ENCODE data around the gene FLT4. TPM values are rescaled to one million over a fixed set of nuclear protein-coding genes. Genes with fewer than 3 reads are reported as not detected.

The FLT4 gene
- total RNA-seq, 4 donors from 2014 or later: 22.5 to 35.5 (median 25.1) TPM

GRCh38 chr5:180652771-180653170, 3.4 kb upstream of the FLT4 start:
- TF ChIP-seq CTCF (IDR thresholded peaks at IDR 0.05) (no peak), POLR2A (IDR thresholded peaks at IDR 0.05) (no peak)
- H3K9me3 ChIP-seq: no peaks in the 10 kb centered on the region
- no peaks in the 10 kb centered on the region for H3K36me3 ChIP-seq
- no peaks in the 10 kb centered on the region for H3K27me3 ChIP-seq
- intact Hi-C loops (cut with DNase I; ENCODE audit: low total_unique reads): no loop called here
- H3K4me1 ChIP-seq: peaks cover 0 to 8% of the 10 kb centered on the region in 2 donors
- no peak for DNase-seq
- no peak overlapping the region for H3K4me3 ChIP-seq
- H3K27ac ChIP-seq: no peak overlapping the region

- Histone ChIP-seq H3K27ac (no peak overlapping the region), H3K4me3 (no peak overlapping the region), H3K36me3 (no peaks in the 10 kb centered on the region), H3K27me3 (no peaks in the 10 kb centered on the region), H3K9me3 (no peaks in the 10 kb centered on the region), H3K4me1 (peaks cover 0 to 8% of the 10 kb centered on the region in 2 donors)
- no peak for TF ChIP-seq CTCF (IDR thresholded peaks at IDR 0.05)
- no peak for TF ChIP-seq POLR2A (IDR thresholded peaks at IDR 0.05)
- no peak for DNase-seq
- intact Hi-C loops (cut with DNase I; ENCODE audit: low total_unique reads): no loop called here
Observed at GRCh38 chr5:180652346-180652745, 2.9 kb upstream of the FLT4 start.

- peak overlapping the region in 1 of 2 donors; percentile 20 for H3K4me3 ChIP-seq
- peak in 1 of 2 donors; percentile 10 for DNase-seq
- intact Hi-C loops (cut with DNase I; ENCODE audit: low total_unique reads): no loop called here
- H3K9me3 ChIP-seq: no peaks in the 10 kb centered on the region
- peak overlapping the region; percentile 1 to 24 for H3K27ac ChIP-seq
- H3K4me1 ChIP-seq: peaks cover 0 to 8% of the 10 kb centered on the region in 2 donors
- H3K36me3 ChIP-seq: no peaks in the 10 kb centered on the region
- no peaks in the 10 kb centered on the region for H3K27me3 ChIP-seq
- no peak for TF ChIP-seq CTCF (IDR thresholded peaks at IDR 0.05)
- no peak for TF ChIP-seq POLR2A (IDR thresholded peaks at IDR 0.05)
Observed at GRCh38 chr5:180648658-180649296, 623 bp downstream of the FLT4 start.

- intact Hi-C loops (cut with DNase I; ENCODE audit: low total_unique reads): no loop called here
- no peak overlapping the region for H3K4me3 ChIP-seq
- TF ChIP-seq POLR2A (IDR thresholded peaks at IDR 0.05): no peak
- no peak for TF ChIP-seq CTCF (IDR thresholded peaks at IDR 0.05)
- DNase-seq: peak in 1 of 2 donors; percentile 8
- no peaks in the 10 kb centered on the region for H3K36me3 ChIP-seq
- H3K27me3 ChIP-seq: no peaks in the 10 kb centered on the region
- no peaks in the 10 kb centered on the region for H3K9me3 ChIP-seq
- H3K27ac ChIP-seq: no peak overlapping the region
- peaks cover 0 to 8% of the 10 kb centered on the region in 2 donors for H3K4me1 ChIP-seq
Observed at GRCh38 chr5:180647941-180648500, 1.4 kb downstream of the FLT4 start.

GRCh38 chr5:180647465-180647864, 1.9 kb downstream of the FLT4 start:
- intact Hi-C loops (cut with DNase I; ENCODE audit: low total_unique reads): no loop called here
- peak in 1 of 2 donors; percentile 1 for DNase-seq
- Histone ChIP-seq H3K36me3 (no peaks in the 10 kb centered on the region), H3K9me3 (no peaks in the 10 kb centered on the region), H3K4me3 (no peak overlapping the region), H3K27me3 (no peaks in the 10 kb centered on the region), H3K4me1 (peaks cover 0 to 8% of the 10 kb centered on the region in 2 donors), H3K27ac (no peak overlapping the region)
- TF ChIP-seq POLR2A (IDR thresholded peaks at IDR 0.05) (no peak), CTCF (IDR thresholded peaks at IDR 0.05) (no peak)
